ENCODE data around the gene BPHL.
"Not testable (repeated sequence)": the region's sequence is repeated elsewhere in the genome, so short reads cannot be mapped to it uniquely, and the experiment has no call there.

Gene BPHL

GRCh38 chr6:3186974-3187382 lies 68.5 kb downstream of the BPHL start:
- DNase-seq, result no peak

- DNase-seq, result no peak
These were observed 69.8 kb downstream of the BPHL start for GRCh38 chr6:3188262-3188661.

- not testable (repeated sequence) for DNase-seq
These were observed 70.7 kb downstream of the BPHL start for GRCh38 chr6:3189192-3189591.

- no peak for DNase-seq
These were observed 71.5 kb downstream of the BPHL start for GRCh38 chr6:3190056-3190455.

- no peak for DNase-seq
These were observed 72.3 kb downstream of the BPHL start for GRCh38 chr6:3190779-3191178.

GRCh38 chr6:3193102-3193849 lies 74.8 kb downstream of the BPHL start:
- DNase-seq, result no peak

GRCh38 chr6:3194535-3195419 lies 76.3 kb downstream of the BPHL start:
- no peak for DNase-seq

- no peak for DNase-seq
These were observed 76.8 kb downstream of the BPHL start for GRCh38 chr6:3195420-3195694.

- DNase-seq, result no peak
These were observed 77.4 kb downstream of the BPHL start for GRCh38 chr6:3195695-3196497.

GRCh38 chr6:3196770-3197169 lies 78.3 kb downstream of the BPHL start:
- DNase-seq, result no peak

GRCh38 chr6:3197734-3198133 lies 79.2 kb downstream of the BPHL start:
- DNase-seq, result not testable (repeated sequence)

- no peak for DNase-seq
These were observed 80.9 kb downstream of the BPHL start for GRCh38 chr6:3199382-3199781.

GRCh38 chr6:3200682-3201081 lies 82.2 kb downstream of the BPHL start:
- no peak for DNase-seq

- no peak for DNase-seq
These were observed 82.9 kb downstream of the BPHL start for GRCh38 chr6:3201388-3201787.

Data from bone marrow (tissue), 2 donors.